HUES6 (cell line): ENCODE data around the gene UGCG.
"Not testable (repeated sequence)": the region's sequence is repeated elsewhere in the genome, so short reads cannot be mapped to it uniquely, and the experiment has no call there.

Experiments used
- H3K27ac ChIP-seq: 2 replicates; pipeline ENCODE4 v1.7.0; 2013; ENCODE audit warnings: low read depth, mild to moderate bottlenecking, low read length, inconsistent platforms
- H3K27me3 ChIP-seq: 2 replicates; pipeline ENCODE4 v1.6.1; 2013; ENCODE audit warnings: low read length; ENCODE audit not compliant: control insufficient read depth, insufficient read depth
- H3K36me3 ChIP-seq: 2 replicates; pipeline ENCODE4 v1.6.1; 2013; ENCODE audit warnings: low read length; ENCODE audit not compliant: control insufficient read depth, insufficient read depth
- H3K4me1 ChIP-seq: 2 replicates; pipeline ENCODE4 v1.6.1; 2013; ENCODE audit warnings: low read length; ENCODE audit not compliant: control insufficient read depth, insufficient read depth
- H3K4me3 ChIP-seq: 2 replicates; pipeline ENCODE4 v1.5.1; 2013; ENCODE audit warnings: low read depth, low read length
- H3K9ac ChIP-seq: one replicate; pipeline ENCODE4 v1.6.1; 2013; ENCODE audit warnings: mild to moderate bottlenecking, low read length
- H3K9me3 ChIP-seq: 2 replicates; pipeline ENCODE4 v1.6.1; 2013; ENCODE audit warnings: low read depth, low read length; ENCODE audit not compliant: control insufficient read depth, insufficient read depth

The UGCG gene

GRCh38 chr9:111937781-111938426 is 41.3 kb downstream of the UGCG start:
- no peak overlapping the region for H3K4me3 ChIP-seq
- H3K9me3 ChIP-seq = no peaks in the 10 kb centered on the region
- no peaks in the 10 kb centered on the region for H3K27me3 ChIP-seq
- no peak overlapping the region for H3K9ac ChIP-seq
- H3K27ac ChIP-seq = no peak overlapping the region
- H3K4me1 ChIP-seq = no peaks in the 10 kb centered on the region
- H3K36me3 ChIP-seq = peaks cover 20% of the 10 kb centered on the region

- no peaks in the 10 kb centered on the region for H3K27me3 ChIP-seq
- no peaks in the 10 kb centered on the region for H3K9me3 ChIP-seq
- no peak overlapping the region for H3K4me3 ChIP-seq
- H3K27ac ChIP-seq = no peak overlapping the region
- H3K4me1 ChIP-seq = no peaks in the 10 kb centered on the region
- no peak overlapping the region for H3K9ac ChIP-seq
- peaks cover 15% of the 10 kb centered on the region for H3K36me3 ChIP-seq
Observed at GRCh38 chr9:111938427-111938800, 41.8 kb downstream of the UGCG start.

GRCh38 chr9:111939322-111939721 is 42.7 kb downstream of the UGCG start:
- no peaks in the 10 kb centered on the region for H3K9me3 ChIP-seq
- H3K4me3 ChIP-seq = no peak overlapping the region
- H3K4me1 ChIP-seq = no peaks in the 10 kb centered on the region
- no peak overlapping the region for H3K27ac ChIP-seq
- H3K36me3 ChIP-seq = peaks cover 6% of the 10 kb centered on the region
- no peak overlapping the region for H3K9ac ChIP-seq
- H3K27me3 ChIP-seq = no peaks in the 10 kb centered on the region

- Histone ChIP-seq H3K4me3 (no peak overlapping the region), H3K4me1 (no peaks in the 10 kb centered on the region), H3K27me3 (no peaks in the 10 kb centered on the region), H3K36me3 (no peaks in the 10 kb centered on the region), H3K27ac (no peak overlapping the region), H3K9me3 (no peaks in the 10 kb centered on the region), H3K9ac (no peak overlapping the region)
Observed at GRCh38 chr9:111940697-111941096, 44.1 kb downstream of the UGCG start.

- Histone ChIP-seq H3K4me3 (no peak overlapping the region), H3K27me3 (no peaks in the 10 kb centered on the region), H3K36me3 (no peaks in the 10 kb centered on the region), H3K27ac (no peak overlapping the region), H3K4me1 (no peaks in the 10 kb centered on the region), H3K9me3 (no peaks in the 10 kb centered on the region), H3K9ac (no peak overlapping the region)
Observed at GRCh38 chr9:111943200-111943599, 46.6 kb downstream of the UGCG start.

GRCh38 chr9:111943746-111944145 is 47.1 kb downstream of the UGCG start:
- Histone ChIP-seq H3K27ac (no peak overlapping the region), H3K27me3 (no peaks in the 10 kb centered on the region), H3K9ac (no peak overlapping the region), H3K4me3 (no peak overlapping the region), H3K9me3 (no peaks in the 10 kb centered on the region), H3K4me1 (no peaks in the 10 kb centered on the region), H3K36me3 (no peaks in the 10 kb centered on the region)

- no peak overlapping the region for H3K4me3 ChIP-seq
- no peaks in the 10 kb centered on the region for H3K36me3 ChIP-seq
- H3K27me3 ChIP-seq = no peaks in the 10 kb centered on the region
- H3K4me1 ChIP-seq = no peaks in the 10 kb centered on the region
- no peaks in the 10 kb centered on the region for H3K9me3 ChIP-seq
- H3K9ac ChIP-seq = no peak overlapping the region
- H3K27ac ChIP-seq = no peak overlapping the region
Observed at GRCh38 chr9:111944241-111944866, 47.7 kb downstream of the UGCG start.

- H3K9me3 ChIP-seq = no peaks in the 10 kb centered on the region
- no peak overlapping the region for H3K4me3 ChIP-seq
- no peaks in the 10 kb centered on the region for H3K27me3 ChIP-seq
- H3K4me1 ChIP-seq = no peaks in the 10 kb centered on the region
- H3K27ac ChIP-seq = no peak overlapping the region
- no peak overlapping the region for H3K9ac ChIP-seq
- no peaks in the 10 kb centered on the region for H3K36me3 ChIP-seq
Observed at GRCh38 chr9:111945216-111945615, 48.6 kb downstream of the UGCG start.

- not testable (repeated sequence) for H3K36me3 ChIP-seq
Observed at GRCh38 chr9:111948109-111948508, 51.5 kb downstream of the UGCG start.

GRCh38 chr9:111948951-111949350 is 52.3 kb downstream of the UGCG start:
- Histone ChIP-seq H3K4me3 (no peak overlapping the region), H3K27ac (no peak overlapping the region), H3K27me3 (no peaks in the 10 kb centered on the region), H3K36me3 (no peaks in the 10 kb centered on the region), H3K9me3 (no peaks in the 10 kb centered on the region), H3K9ac (no peak overlapping the region), H3K4me1 (no peaks in the 10 kb centered on the region)

More at GRCh38 chr9:111948109-111948508, 51.5 kb downstream of the UGCG start:
- not testable (repeated sequence) for H3K4me3 ChIP-seq, H3K4me1 ChIP-seq, H3K9ac ChIP-seq, H3K9me3 ChIP-seq, H3K27ac ChIP-seq, H3K27me3 ChIP-seq

GRCh38 chr9:111949919-111950318 is 53.3 kb downstream of the UGCG start:
- Histone ChIP-seq H3K27me3 (no peaks in the 10 kb centered on the region), H3K4me3 (no peak overlapping the region), H3K9ac (no peak overlapping the region), H3K9me3 (no peaks in the 10 kb centered on the region), H3K36me3 (no peaks in the 10 kb centered on the region), H3K4me1 (no peaks in the 10 kb centered on the region), H3K27ac (no peak overlapping the region)
